HCT116 (cell line): ENCODE data around the gene TUBA8. TPM values are rescaled to one million over a fixed set of nuclear protein-coding genes. Genes with fewer than 3 reads are reported as not detected.

Experiments used
- ATAC-seq: fragments of 200-7000 bp; cut with Tn5 transposase; 2 replicates; pipeline ENCODE4 v1.9.1; 2020; ENCODE audit warnings: mild to moderate bottlenecking, moderate library complexity
- BruUV-seq: library from RNA; stranded (reverse); fragments of 400-500 nt; replicated peaks from 2 replicates; lab custom pipeline; 2021; lab: Mats Ljungman, UMichigan
- CTCF ChIA-PET: fragments of 300-600 bp; sonication (Branson Sonifier 250); formaldehyde crosslinking; loops from one replicate; lab custom pipeline; 2021; ENCODE audit warnings: antibody characterized with exemption; lab: Charles Lee
- POLR2A ChIA-PET: fragments of 300-600, 350-600 bp; sonication (Branson Sonifier 250); formaldehyde crosslinking; loops from one replicate; lab custom pipeline; 2021; ENCODE audit warnings: antibody characterized with exemption; lab: Charles Lee
- RAD21 ChIA-PET, 2 experiments: fragments of 300-600 bp; sonication (Branson Sonifier 250); formaldehyde crosslinking; loops; one replicate each; lab custom pipeline; 2023; ENCODE audit warnings: low total read pairs in 2 of 2; ENCODE audit not compliant: uncharacterized antibody in 2 of 2, unreplicated experiment in 2 of 2, low non-redundant PET in 1 of 2; lab: Charles Lee
- DNase-seq: peaks from one replicate; pipeline ENCODE4 v3.0.0-alpha.2; 2010; ENCODE audit warnings: low read depth, low spot score
- H2AFZ ChIP-seq: fragments of 200-600 bp; shearing (Covaris generic), sonication (generic); 2 replicates; pipeline ENCODE4 v1.6.1; 2017; ENCODE audit warnings: low read depth, mixed run types, mixed read lengths, antibody characterized with exemption, low read length; ENCODE audit not compliant: poor library complexity, severe bottlenecking
- H3K27ac ChIP-seq: 2 replicates; pipeline ENCODE4 v1.5.1; 2012; ENCODE audit warnings: low read depth, low read length
- H3K27me3 ChIP-seq: fragments of 200-600 bp; sonication (generic); 2 replicates; pipeline ENCODE4 v1.6.1; 2016; ENCODE audit warnings: mixed run types, low read length, mixed read lengths; ENCODE audit not compliant: insufficient read depth
- H3K36me3 ChIP-seq, 2 experiments: fragments of 200-500 bp in 1 of 2; fragments of 200-600 bp in 1 of 2; sonication (Bioruptor generic) in 1 of 2; sonication (generic) in 1 of 2; 2 replicates each; pipeline versions ENCODE4 v1.5.1 to v1.6.1; 2014 to 2016; ENCODE audit warnings: low read length in 2 of 2, inconsistent platforms in 1 of 2, mixed read lengths in 1 of 2, mixed run types in 1 of 2; ENCODE audit not compliant: insufficient read depth in 2 of 2, control insufficient read depth in 1 of 2
- H3K4me1 ChIP-seq, 2 experiments: fragments of 200-600 bp in 1 of 2; sonication (generic) in 1 of 2; 2 replicates each; pipeline versions ENCODE4 v1.5.1 to v1.6.1; 2012 to 2017; ENCODE audit warnings: low read length in 2 of 2, inconsistent platforms in 1 of 2, mild to moderate bottlenecking in 1 of 2, mixed read lengths in 1 of 2, mixed run types in 1 of 2, moderate library complexity in 1 of 2; ENCODE audit not compliant: insufficient read depth in 2 of 2, control insufficient read depth in 1 of 2
- H3K4me2 ChIP-seq: fragments of 200-600 bp; sonication (generic); 2 replicates; pipeline ENCODE4 v1.6.1; 2017; ENCODE audit warnings: mixed run types, low read length, mixed read lengths
- H3K4me3 ChIP-seq, 2 experiments: fragments of 200-600 bp in 1 of 2; sonication (generic) in 1 of 2; replicated peaks in 1 of 2; 2 replicates each; pipeline ENCODE4 v1.5.1; 2011 to 2016; ENCODE audit warnings: low read length in 2 of 2, control low read depth in 1 of 2, low read depth in 1 of 2, mild to moderate bottlenecking in 1 of 2, mixed read lengths in 1 of 2, mixed run types in 1 of 2
- H3K79me2 ChIP-seq: fragments of 200-600 bp; sonication (generic); 2 replicates; pipeline ENCODE4 v1.6.1; 2017; ENCODE audit warnings: mild to moderate bottlenecking, mixed run types, low read length, moderate library complexity, mixed read lengths; ENCODE audit not compliant: insufficient read depth
- H3K9ac ChIP-seq: fragments of 200-600 bp; sonication (generic); 2 replicates; pipeline ENCODE4 v1.6.1; 2016; ENCODE audit warnings: low read length, mixed read lengths
- H3K9me2 ChIP-seq: fragments of 200-600 bp; sonication (generic), shearing (Covaris generic); 2 replicates; pipeline ENCODE4 v1.6.1; 2017; ENCODE audit warnings: mixed run types, mild to moderate bottlenecking, moderate library complexity; ENCODE audit not compliant: insufficient read depth
- H3K9me3 ChIP-seq, 2 experiments: fragments of 200-500 bp in 1 of 2; fragments of 200-600 bp in 1 of 2; sonication (Bioruptor generic) in 1 of 2; sonication (generic) in 1 of 2; 2 replicates each; pipeline ENCODE4 v1.6.1; 2014 to 2017; ENCODE audit warnings: low read length in 2 of 2, mixed read lengths in 2 of 2, inconsistent platforms in 1 of 2, low read depth in 1 of 2, mild to moderate bottlenecking in 1 of 2, mixed run types in 1 of 2, moderate library complexity in 1 of 2; ENCODE audit not compliant: control insufficient read depth in 1 of 2, insufficient read depth in 1 of 2
- H4K20me1 ChIP-seq: fragments of 200-600 bp; sonication (generic), shearing (Covaris generic); 2 replicates; pipeline ENCODE4 v1.6.1; 2017; ENCODE audit warnings: mixed run types, mild to moderate bottlenecking, moderate library complexity; ENCODE audit not compliant: insufficient read depth
- ATF3 ChIP-seq: IDR thresholded peaks from 2 replicates; pipeline ENCODE4 v1.6.1; 2012
- EZH2phosphoT487 ChIP-seq: fragments of 200-600 bp; IDR thresholded peaks from 2 replicates; pipeline ENCODE4 v1.6.1; 2018; ENCODE audit warnings: antibody characterized with exemption, borderline replicate concordance
- FOSL1 ChIP-seq: IDR thresholded peaks from 2 replicates; pipeline ENCODE4 v1.6.1; 2012; ENCODE audit warnings: low read depth
- MAX ChIP-seq: IDR thresholded peaks from 2 replicates; pipeline ENCODE4 v1.6.1; 2012
- POLR2AphosphoS5 ChIP-seq: IDR thresholded peaks from 2 replicates; pipeline ENCODE4 v1.6.1; 2011; ENCODE audit warnings: mild to moderate bottlenecking, low read depth, low read length, moderate library complexity
- REST ChIP-seq: IDR thresholded peaks from 2 replicates; pipeline ENCODE4 v1.6.1; 2012; ENCODE audit warnings: low read depth
- TCF7L2 ChIP-seq: IDR thresholded peaks from 2 replicates; pipeline ENCODE4 v1.7.0; 2011; ENCODE audit warnings: borderline replicate concordance, inconsistent platforms; ENCODE audit not compliant: insufficient read depth, insufficient read length; ENCODE audit errors: extremely low read depth
- YY1 ChIP-seq: IDR thresholded peaks from 2 replicates; pipeline ENCODE4 v1.6.1; 2011; ENCODE audit warnings: low read length, low read depth, moderate library complexity, mild to moderate bottlenecking; ENCODE audit not compliant: insufficient replicate concordance; ENCODE audit errors: extremely low read depth
- ZNF274 ChIP-seq: fragments of 200-500 bp; sonication (Bioruptor generic); IDR thresholded peaks from 2 replicates; pipeline ENCODE4 v1.6.1; 2014; ENCODE audit warnings: mild to moderate bottlenecking, low read depth, low read length, inconsistent platforms
- intact Hi-C: fragments of 100-400 bp; cut with micrococcal nuclease; formaldehyde crosslinking; loops from 2 replicates; pipeline ENCODE4 v1.10.0; 2022
- total RNA-seq: library from RNA; stranded (reverse); gene quantifications from one replicate; pipeline ENCODE4 v1.2.1, GENCODE V29; 2021; ENCODE audit not compliant: unreplicated experiment

The TUBA8 gene
- total RNA-seq, 1 experiment from 2014 or later = 2.3 TPM

GRCh38 chr22:18121506-18121905 is 10.9 kb downstream of the TUBA8 start:
- no peak for DNase-seq
- H3K27ac ChIP-seq = no peak overlapping the region
- no peak for ATAC-seq
- no peak overlapping the region for H3K4me3 ChIP-seq
- no peak overlapping the region for H3K9ac ChIP-seq
- RAD21 ChIA-PET = no interaction called here
- no peaks in the 10 kb centered on the region for H3K9me3 ChIP-seq
- H3K27me3 ChIP-seq = no peaks in the 10 kb centered on the region
- H3K9me2 ChIP-seq = no peaks in the 10 kb centered on the region
- intact Hi-C loops = no loop called here
- no peaks in the 10 kb centered on the region for H3K4me1 ChIP-seq
- BruUV-seq = no TSS peak
- no peak overlapping the region for H3K4me2 ChIP-seq
- no peak for TF ChIP-seq REST
- TF ChIP-seq TCF7L2 = no peak
- TF ChIP-seq, all 23 proteins: peak for 0
- POLR2A ChIA-PET = no interaction called here
- no peaks in the 10 kb centered on the region for H3K36me3 ChIP-seq
- H4K20me1 ChIP-seq = no peaks in the 10 kb centered on the region
- CTCF ChIA-PET = no interaction called here
- H2AFZ ChIP-seq = no peak overlapping the region
- no peaks in the 10 kb centered on the region for H3K79me2 ChIP-seq

- Histone ChIP-seq H3K9ac (no peak overlapping the region), H3K36me3 (no peaks in the 10 kb centered on the region), H3K79me2 (no peaks in the 10 kb centered on the region), H4K20me1 (no peaks in the 10 kb centered on the region), H3K27me3 (no peaks in the 10 kb centered on the region), H3K4me2 (no peak overlapping the region), H3K4me3 (no peak overlapping the region), H3K9me2 (no peaks in the 10 kb centered on the region), H3K27ac (no peak overlapping the region)
- RAD21 ChIA-PET = no interaction called here
- CTCF ChIA-PET = no interaction called here
- intact Hi-C loops = no loop called here
- DNase-seq = no peak
- no TSS peak for BruUV-seq
- POLR2A ChIA-PET = no interaction called here
- no peak for TF ChIP-seq YY1
- TF ChIP-seq ZNF274 = no peak
- TF ChIP-seq MAX = no peak
- no peak for TF ChIP-seq REST
- TF ChIP-seq FOSL1 = no peak
- no peak for TF ChIP-seq POLR2AphosphoS5
- TF ChIP-seq ATF3 = no peak
- TF ChIP-seq EZH2phosphoT487 = no peak
- TF ChIP-seq, all 23 proteins: peak for 0
- no peaks in the 10 kb centered on the region for H3K9me3 ChIP-seq
- ATAC-seq = no peak
- H2AFZ ChIP-seq = no peak overlapping the region
- H3K4me1 ChIP-seq = no peaks in the 10 kb centered on the region
These were observed 11.4 kb downstream of the TUBA8 start for GRCh38 chr22:18121954-18122554.
